ENCODE data around the gene HOXD4.

Gene HOXD4

DNA sequence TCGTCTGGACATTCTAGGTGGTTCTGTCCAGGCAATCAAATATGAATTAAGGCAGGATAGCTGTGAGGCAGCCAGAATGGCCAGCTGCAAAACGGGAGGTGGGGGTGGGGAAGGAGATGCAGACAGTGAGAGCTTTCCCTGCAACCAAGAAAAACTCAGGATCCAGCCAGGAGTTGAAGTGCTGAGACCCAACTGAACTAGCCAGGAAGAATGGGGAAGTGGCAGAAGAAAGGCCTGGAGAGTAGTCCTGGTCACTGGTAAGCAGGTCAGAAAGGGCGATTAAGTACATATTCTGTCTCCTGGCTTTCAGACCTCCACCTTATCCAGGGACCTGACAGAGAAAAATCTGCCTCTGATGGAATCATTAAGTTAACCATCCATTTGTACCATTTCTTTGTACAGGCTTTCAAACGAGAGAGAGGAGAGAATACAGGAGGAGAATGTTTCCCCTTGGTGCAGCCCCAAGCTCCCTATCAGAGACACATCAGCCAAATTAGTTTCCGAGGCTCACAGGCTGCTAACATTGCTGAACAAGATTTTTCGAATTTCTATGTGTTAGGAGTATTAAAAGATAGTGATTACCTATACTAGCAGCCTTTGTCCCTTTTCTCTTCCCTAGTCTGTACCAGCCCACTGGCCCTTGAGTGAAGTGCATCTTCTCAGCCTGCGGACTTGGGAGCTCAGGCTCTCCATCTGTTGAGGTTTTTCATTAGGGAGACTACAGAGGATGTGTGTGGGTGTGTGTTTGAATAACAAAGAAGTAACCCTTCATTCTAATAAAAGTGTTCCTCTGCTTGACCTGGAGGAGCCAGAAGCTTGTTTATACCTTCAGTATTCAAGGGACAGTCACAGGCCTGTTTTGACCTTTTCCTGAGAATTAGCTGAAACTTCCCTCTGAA lies 24.6 kb downstream of the HOXD4 start:
- no peak overlapping the region for H3K27ac ChIP-seq

GRCh38 chr2:176177580-176178037 lies 26.3 kb downstream of the HOXD4 start:
- Histone ChIP-seq H3K27ac (peak overlapping the region in 6 of 21 experiments; percentile 12 to 63 (median 33)), H3K4me3 (peak overlapping the region; percentile 18 to 44 (median 28))

More for the DNA sequence above, 24.6 kb downstream of the HOXD4 start:
- no peak overlapping the region for H3K4me3 ChIP-seq

- H3K27ac ChIP-seq = peak overlapping the region in 8 of 21 experiments; percentile 12 to 63 (median 46)
- H3K4me3 ChIP-seq = peak overlapping the region; percentile 18 to 44 (median 28)
Measured at GRCh38 chr2:176178038-176178756, 26.8 kb downstream of the HOXD4 start.

GRCh38 chr2:176178757-176179295 lies 27.5 kb downstream of the HOXD4 start:
- Histone ChIP-seq H3K4me3 (peak overlapping the region in 6 of 7 experiments; percentile 18 to 44 (median 28)), H3K27ac (peak overlapping the region in 3 of 21 experiments; percentile 48 to 63 (median 59))

DNA sequence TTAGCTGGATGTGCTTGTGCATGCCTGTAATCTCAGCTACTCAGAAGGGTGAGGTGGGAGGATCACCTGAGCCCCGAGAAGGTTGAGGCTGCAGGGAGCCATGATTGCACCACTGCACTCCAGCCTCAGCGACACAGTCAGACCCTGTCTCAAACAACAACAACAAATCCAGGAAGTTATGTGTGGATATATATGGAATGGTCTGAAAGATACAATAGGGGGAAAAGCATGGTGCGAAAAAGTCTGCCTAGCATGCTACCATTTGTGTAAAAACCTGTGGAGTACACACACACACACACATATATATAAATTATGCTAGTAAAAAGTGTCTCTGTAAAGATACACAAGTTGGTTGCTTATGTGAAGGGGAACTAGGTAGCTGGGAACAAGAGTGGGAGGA lies 30.2 kb downstream of the HOXD4 start:
- no peak overlapping the region for H3K27ac ChIP-seq
- H3K4me3 ChIP-seq = no peak overlapping the region

DNA sequence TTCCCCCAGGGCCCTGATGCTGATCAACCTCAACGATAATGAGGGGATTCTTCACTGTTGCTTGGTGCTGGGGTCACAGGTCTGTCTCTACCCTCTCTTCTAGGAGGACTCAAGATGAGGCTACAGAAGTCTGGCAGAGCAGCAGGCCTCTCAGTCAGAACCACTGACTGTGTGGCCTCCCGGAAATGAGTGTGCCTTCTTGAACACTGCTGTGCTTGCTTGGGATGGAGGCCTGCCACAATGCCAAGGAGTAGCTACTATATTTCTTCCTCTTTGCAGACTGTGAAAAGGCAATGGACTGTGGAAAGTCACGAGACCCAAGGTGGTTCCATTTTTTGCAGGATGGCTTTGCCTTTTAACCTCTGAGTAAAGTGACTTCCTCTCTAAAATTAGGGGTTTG lies 31.3 kb downstream of the HOXD4 start:
- H3K27ac ChIP-seq = no peak overlapping the region
- no peak overlapping the region for H3K4me3 ChIP-seq

- Histone ChIP-seq H3K4me3 (no peak overlapping the region), H3K27ac (no peak overlapping the region)
Measured at GRCh38 chr2:176184749-176185148, 33.4 kb downstream of the HOXD4 start.

DNA sequence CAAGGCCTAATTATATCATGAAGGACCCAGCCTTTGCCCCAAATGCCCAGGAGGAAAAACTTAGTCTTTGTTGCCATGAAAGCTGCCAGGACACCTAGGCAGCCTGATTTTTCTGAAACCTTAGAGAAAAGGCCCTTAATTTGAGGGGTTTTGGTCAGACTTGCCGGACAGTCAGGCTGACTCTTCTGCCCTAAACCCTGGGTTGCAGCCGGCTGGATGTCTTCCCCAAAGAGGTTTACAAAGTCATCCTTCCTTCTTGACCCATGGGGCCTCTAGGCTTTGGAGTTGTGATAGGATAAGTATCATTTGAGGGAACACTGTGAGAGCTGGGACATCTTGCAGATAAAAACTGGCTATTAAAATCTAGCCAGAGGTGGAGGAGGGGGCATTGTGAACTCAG lies 34.7 kb downstream of the HOXD4 start:
- Histone ChIP-seq H3K4me3 (no peak overlapping the region), H3K27ac (no peak overlapping the region)

- Histone ChIP-seq H3K4me3 (peak overlapping the region; percentile 32 to 58 (median 48)), H3K27ac (peak overlapping the region in 4 of 21 experiments; percentile 18 to 65 (median 44))
Measured at GRCh38 chr2:176187200-176187898, 36.0 kb downstream of the HOXD4 start.

DNA sequence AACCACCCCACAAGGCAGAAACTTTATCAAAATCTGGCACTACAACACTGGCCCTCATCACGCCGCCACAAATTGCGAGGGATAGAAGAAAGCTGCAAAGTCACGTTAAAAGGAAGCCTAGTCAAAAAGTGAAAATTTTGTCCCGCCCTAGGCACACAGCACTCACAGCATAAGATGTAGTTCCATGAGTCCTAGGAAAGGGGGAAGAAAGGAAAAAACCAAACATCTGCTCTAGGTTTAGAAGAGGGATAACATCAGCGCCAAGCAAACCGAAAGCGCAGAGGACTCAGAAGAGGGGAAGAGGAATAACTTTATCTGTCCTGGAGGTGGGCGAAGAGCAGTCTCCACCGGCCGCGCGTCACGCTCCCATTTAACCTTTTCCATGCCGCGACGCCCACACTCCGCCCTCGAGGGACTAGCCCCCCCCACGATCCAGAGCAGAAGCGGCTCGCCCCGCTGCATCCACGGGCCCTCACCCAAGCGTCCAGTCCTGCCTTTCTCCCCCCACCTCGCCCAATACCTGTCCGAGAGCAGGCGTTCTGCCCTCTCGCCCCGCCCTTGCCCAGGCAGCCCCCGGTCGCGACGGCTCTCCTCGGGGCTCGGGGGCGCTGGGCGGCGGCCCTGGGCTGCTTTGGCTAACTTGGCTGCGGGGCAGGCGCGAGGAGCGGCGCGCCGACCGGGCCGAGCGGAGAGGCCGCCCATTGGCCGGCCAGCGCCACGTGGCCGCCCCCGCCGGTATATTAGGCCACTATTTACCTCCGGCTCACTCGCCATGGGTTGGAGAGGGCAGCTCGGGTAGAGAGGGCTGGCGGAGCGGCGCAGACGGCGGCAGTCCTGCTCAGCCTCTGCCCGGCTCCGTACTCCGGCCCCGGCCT lies 36.8 kb downstream of the HOXD4 start, which contains the start of gene HOXD1:
Gene HOXD1 (plus strand): TSS at position 770 of the 875 bp plus-strand sequence. CDS start 134 bp downstream, outside the sequence.
- H3K4me3 ChIP-seq = peak within 1 kb of the TSS; percentile 32 to 58 (median 48)
- peak within 1 kb of the TSS in 12 of 21 experiments; percentile 18 to 71 (median 44) for H3K27ac ChIP-seq

DNA sequence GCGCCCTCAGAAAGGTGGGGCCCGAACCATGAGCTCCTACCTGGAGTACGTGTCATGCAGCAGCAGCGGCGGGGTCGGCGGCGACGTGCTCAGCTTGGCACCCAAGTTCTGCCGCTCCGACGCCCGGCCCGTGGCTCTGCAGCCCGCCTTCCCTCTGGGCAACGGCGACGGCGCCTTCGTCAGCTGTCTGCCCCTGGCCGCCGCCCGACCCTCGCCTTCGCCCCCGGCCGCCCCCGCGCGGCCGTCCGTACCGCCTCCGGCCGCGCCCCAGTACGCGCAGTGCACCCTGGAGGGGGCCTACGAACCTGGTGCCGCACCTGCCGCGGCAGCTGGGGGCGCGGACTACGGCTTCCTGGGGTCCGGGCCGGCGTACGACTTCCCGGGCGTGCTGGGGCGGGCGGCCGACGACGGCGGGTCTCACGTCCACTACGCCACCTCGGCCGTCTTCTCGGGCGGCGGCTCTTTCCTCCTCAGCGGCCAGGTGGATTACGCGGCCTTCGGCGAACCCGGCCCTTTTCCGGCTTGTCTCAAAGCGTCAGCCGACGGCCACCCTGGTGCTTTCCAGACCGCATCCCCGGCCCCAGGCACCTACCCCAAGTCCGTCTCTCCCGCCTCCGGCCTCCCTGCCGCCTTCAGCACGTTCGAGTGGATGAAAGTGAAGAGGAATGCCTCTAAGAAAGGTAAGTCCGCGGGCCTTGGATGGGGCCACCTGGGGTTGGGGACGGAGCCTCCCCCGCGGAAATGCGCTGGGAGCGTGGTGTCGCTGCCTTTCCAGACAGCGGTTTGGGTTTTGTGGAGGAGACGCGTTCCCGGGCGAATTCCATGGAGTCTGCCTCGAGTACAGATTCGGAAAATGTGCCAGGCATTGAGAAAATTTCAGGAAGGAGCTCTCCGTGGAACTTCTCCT lies 37.7 kb downstream of the HOXD4 start:
- Histone ChIP-seq H3K27ac (peak overlapping the region in 7 of 21 experiments; percentile 19 to 71 (median 44)), H3K4me3 (peak overlapping the region; percentile 32 to 58 (median 48))

DNA sequence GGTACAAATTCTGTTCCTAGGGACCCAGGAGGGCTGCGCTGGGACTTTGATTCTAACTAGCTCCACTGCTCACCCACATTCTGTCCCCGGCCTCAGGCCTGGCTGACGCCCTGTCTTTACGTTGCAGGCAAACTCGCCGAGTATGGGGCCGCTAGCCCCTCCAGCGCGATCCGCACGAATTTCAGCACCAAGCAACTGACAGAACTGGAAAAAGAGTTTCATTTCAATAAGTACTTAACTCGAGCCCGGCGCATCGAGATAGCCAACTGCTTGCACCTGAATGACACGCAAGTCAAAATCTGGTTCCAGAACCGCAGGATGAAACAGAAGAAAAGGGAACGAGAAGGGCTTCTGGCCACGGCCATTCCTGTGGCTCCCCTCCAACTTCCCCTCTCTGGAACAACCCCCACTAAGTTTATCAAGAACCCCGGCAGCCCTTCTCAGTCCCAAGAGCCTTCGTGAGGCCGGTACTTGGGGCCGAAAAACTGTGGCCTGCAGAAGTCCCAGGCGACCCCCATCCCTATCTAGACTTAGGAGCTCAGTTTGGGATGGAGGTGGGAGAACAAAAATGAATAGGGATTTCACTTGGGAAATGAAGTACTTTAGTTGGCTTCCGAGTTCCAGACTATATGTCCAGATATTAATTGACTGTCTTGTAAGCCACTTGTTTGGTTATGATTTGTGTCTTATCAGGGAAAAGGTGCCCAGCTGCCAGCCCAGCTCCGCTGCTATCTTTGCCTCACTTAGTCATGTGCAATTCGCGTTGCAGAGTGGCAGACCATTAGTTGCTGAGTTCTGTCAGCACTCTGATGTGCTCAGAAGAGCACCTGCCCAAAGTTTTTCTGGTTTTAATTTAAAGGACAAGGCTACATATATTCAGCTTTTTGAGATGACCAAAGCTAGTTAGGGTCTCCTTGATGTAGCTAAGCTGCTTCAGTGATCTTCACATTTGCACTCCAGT lies 38.6 kb downstream of the HOXD4 start:
- H3K27ac ChIP-seq = no peak overlapping the region
- H3K4me3 ChIP-seq = peak overlapping the region in 3 of 7 experiments; percentile 48 to 58 (median 53)

- Histone ChIP-seq H3K27ac (no peak overlapping the region), H3K4me3 (no peak overlapping the region)
Measured at GRCh38 chr2:176192351-176192750, 41.0 kb downstream of the HOXD4 start.

DNA sequence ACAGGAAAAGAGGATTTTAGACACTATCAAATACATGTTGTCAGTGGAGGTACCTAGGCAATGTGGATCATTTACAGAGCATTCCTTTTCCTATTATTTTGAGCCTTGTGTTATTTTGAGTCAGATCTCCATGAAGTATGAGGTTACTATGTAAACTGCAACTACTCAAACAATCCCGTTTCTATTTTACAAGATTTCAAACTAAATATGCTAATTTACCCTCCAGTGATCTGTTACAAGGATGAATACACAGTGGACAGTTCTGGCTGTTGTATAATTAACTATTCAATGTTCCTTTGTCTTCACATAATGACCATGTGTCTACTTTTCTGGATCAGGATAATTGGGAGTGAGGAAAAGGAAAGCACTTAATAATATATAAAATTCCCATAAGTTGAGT lies 41.7 kb downstream of the HOXD4 start:
- Histone ChIP-seq H3K27ac (no peak overlapping the region), H3K4me3 (no peak overlapping the region)

DNA sequence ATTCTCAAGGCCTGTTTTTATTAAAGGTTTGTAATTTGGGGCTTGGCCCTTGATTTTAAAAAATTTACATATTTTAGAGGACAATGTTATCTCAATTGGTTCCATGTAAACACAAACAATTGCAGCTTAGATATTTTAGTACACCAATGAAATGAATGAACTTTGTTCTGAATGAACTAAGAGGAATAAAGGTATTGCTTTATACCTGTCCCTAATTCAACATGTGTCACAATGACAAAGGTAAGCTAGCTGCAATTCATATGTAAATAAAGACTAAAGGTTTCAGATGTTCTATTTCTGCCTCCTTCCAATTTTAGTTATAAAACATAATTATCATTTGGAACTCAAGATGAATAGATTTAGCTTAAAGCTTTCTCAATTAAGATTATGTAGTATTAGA lies 48.6 kb downstream of the HOXD4 start:
- H3K27ac ChIP-seq = no peak overlapping the region

DNA sequence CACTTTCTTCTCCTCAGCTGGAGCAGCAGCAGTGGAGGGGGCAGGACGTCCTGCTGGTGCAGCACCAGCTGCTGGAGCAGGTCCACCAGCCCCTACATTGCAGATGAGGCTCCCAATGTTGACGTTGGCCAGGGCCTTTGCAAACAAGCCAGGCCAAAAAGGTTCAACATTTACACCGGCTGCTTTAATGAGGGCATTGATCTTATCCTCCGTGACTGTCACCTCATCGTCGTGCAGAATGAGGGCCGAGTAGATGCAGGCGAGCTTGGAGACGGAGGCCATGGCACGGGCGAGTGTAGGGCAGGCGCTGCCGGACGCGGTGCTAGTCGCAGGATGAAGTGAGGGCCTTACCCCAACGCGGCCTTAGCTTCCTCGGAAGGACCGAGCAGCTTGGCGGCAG lies 49.6 kb downstream of the HOXD4 start:
- Histone ChIP-seq H3K27ac (no peak overlapping the region), H3K4me3 (no peak overlapping the region)

More for the DNA sequence above, 48.6 kb downstream of the HOXD4 start:
- H3K4me3 ChIP-seq = no peak overlapping the region

Data from skin epidermis (tissue), 12 donors.